Measurements from ENCODE around the gene STK32A. TPM values are rescaled to one million over a fixed set of nuclear protein-coding genes. Genes with fewer than 3 reads are reported as not detected.

The STK32A gene
- total RNA-seq: 10 to 100 TPM in 3 of 4 donors, 1 to 10 TPM in 1; 9.6 to 35.2 (median 14.8) TPM

GRCh38 chr5:147234825-147235635 lies at the start of gene STK32A:
Gene STK32A (plus strand): TSS chr5:147235026. CDS start chr5:147239635, 4,609 bp downstream.
- Histone ChIP-seq H3K27ac (peak within 1 kb of the TSS; percentile 81 to 95 (median 84)), H3K27me3 (no peaks in the 10 kb centered on the region), H3K9me3 (peaks cover 0 to 19% (median 0%) of the 10 kb centered on the region in 4 donors), H3K36me3 (peaks cover 0 to 8% (median 0%) of the 10 kb centered on the region in 3 donors), H3K4me1 (peaks cover 0 to 8% (median 0%) of the 10 kb centered on the region in 4 donors), H3K4me3 (peak within 1 kb of the TSS; percentile 50 to 79 (median 58))
- WGBS, 2 donors: 5% methylated on average over 15 to 20 of the region's 28 CpGs
- peak in 1 of 2 donors; percentile 10 for DNase-seq (ENCODE audit: low spot score in 2 of 2)
- peak in 1 of 2 donors; percentile 84 for TF ChIP-seq EP300 (IDR thresholded peaks at IDR 0.05)
- TF ChIP-seq POLR2A (IDR thresholded peaks at IDR 0.05): peak in 1 of 2 donors; percentile 69
- TF ChIP-seq CTCF (IDR thresholded peaks at IDR 0.05): no peak

- H3K27ac ChIP-seq: peak overlapping the region in 2 of 4 donors; percentile 77 to 78
- H3K9me3 ChIP-seq: peaks cover 0 to 4% (median 0%) of the 10 kb centered on the region in 4 donors
- no peak overlapping the region for H3K4me3 ChIP-seq
- DNase-seq (ENCODE audit: low spot score in 2 of 2): no peak
- 82% methylated on average over 1 of the region's 1 CpG for WGBS, 2 donors
- peaks cover 0 to 30% (median 0%) of the 10 kb centered on the region in 4 donors for H3K4me1 ChIP-seq
- no peak for TF ChIP-seq POLR2A (IDR thresholded peaks at IDR 0.05)
- no peak for TF ChIP-seq CTCF (IDR thresholded peaks at IDR 0.05)
- no peak for TF ChIP-seq EP300 (IDR thresholded peaks at IDR 0.05)
- no peaks in the 10 kb centered on the region for H3K36me3 ChIP-seq
- no peaks in the 10 kb centered on the region for H3K27me3 ChIP-seq
Measured at GRCh38 chr5:147187099-147187540, 47.7 kb upstream of the STK32A start.

- Histone ChIP-seq H3K27ac (peak overlapping the region; percentile 4 to 78 (median 63)), H3K4me1 (peaks cover 0 to 30% (median under 1%) of the 10 kb centered on the region in 4 donors), H3K4me3 (peak overlapping the region in 2 of 4 donors; percentile 21 to 30), H3K27me3 (no peaks in the 10 kb centered on the region), H3K36me3 (no peaks in the 10 kb centered on the region), H3K9me3 (peaks cover 0 to 4% (median 0%) of the 10 kb centered on the region in 4 donors)
- peak in 1 of 2 donors; percentile 19 for TF ChIP-seq EP300 (IDR thresholded peaks at IDR 0.05)
- TF ChIP-seq POLR2A (IDR thresholded peaks at IDR 0.05): no peak
- TF ChIP-seq CTCF (IDR thresholded peaks at IDR 0.05): peak; percentile 78 to 90 (median 81)
- peak in 1 of 2 donors; percentile 80 for DNase-seq (ENCODE audit: low spot score in 2 of 2)
- 38 to 40% methylated on average over 20 of the region's 20 CpGs for WGBS, 2 donors
Measured at GRCh38 chr5:147188200-147189108, 46.4 kb upstream of the STK32A start.

GRCh38 chr5:147189109-147189424 lies 45.8 kb upstream of the STK32A start:
- peaks cover 0 to 33% (median 4%) of the 10 kb centered on the region in 4 donors for H3K4me1 ChIP-seq
- 4 to 8% methylated on average over 2 of the region's 2 CpGs for WGBS, 2 donors
- H3K9me3 ChIP-seq: peaks cover 0 to 4% (median 0%) of the 10 kb centered on the region in 4 donors
- no peak overlapping the region for H3K4me3 ChIP-seq
- H3K36me3 ChIP-seq: no peaks in the 10 kb centered on the region
- no peak for TF ChIP-seq EP300 (IDR thresholded peaks at IDR 0.05)
- no peak for TF ChIP-seq POLR2A (IDR thresholded peaks at IDR 0.05)
- no peak for TF ChIP-seq CTCF (IDR thresholded peaks at IDR 0.05)
- H3K27me3 ChIP-seq: no peaks in the 10 kb centered on the region
- H3K27ac ChIP-seq: peak overlapping the region; percentile 4 to 78 (median 63)
- no peak for DNase-seq (ENCODE audit: low spot score in 2 of 2)

All from tibial nerve (tissue), 4 donors.